Smooth muscle cell (in vitro differentiated cells): Measurements from ENCODE around the gene GABRB1. TPM values are rescaled to one million over a fixed set of nuclear protein-coding genes. Genes with fewer than 3 reads are reported as not detected.

Experiments used
- DNase-seq: peaks from one replicate; lab custom pipeline; 2025; ENCODE audit not compliant: unreplicated experiment; lab: John Stamatoyannopoulos, UW
- H2AFZ ChIP-seq: fragments of 200-600 bp; sonication (generic); 2 replicates; pipeline ENCODE4 v1.6.0; 2016; ENCODE audit warnings: antibody characterized with exemption, low read depth, mild to moderate bottlenecking
- H3F3A ChIP-seq: fragments of 200-600 bp; sonication (generic); 2 replicates; pipeline ENCODE4 v1.6.0; 2017; ENCODE audit warnings: antibody characterized with exemption, low read depth
- H3K27ac ChIP-seq: fragments of 200-600 bp; sonication (generic); 2 replicates; pipeline ENCODE4 v1.5.1; 2016; ENCODE audit warnings: low read depth, mild to moderate bottlenecking
- H3K27me3 ChIP-seq: fragments of 200-600 bp; sonication (generic); 2 replicates; pipeline ENCODE4 v1.6.1; 2016; ENCODE audit warnings: low read depth, mild to moderate bottlenecking
- H3K36me3 ChIP-seq: fragments of 200-600 bp; sonication (generic); 2 replicates; pipeline ENCODE4 v1.5.1; 2016; ENCODE audit warnings: low read depth
- H3K4me1 ChIP-seq: fragments of 200-600 bp; sonication (generic); 2 replicates; pipeline ENCODE4 v1.5.1; 2016; ENCODE audit warnings: low read depth
- H3K4me2 ChIP-seq: fragments of 200-600 bp; sonication (generic); 2 replicates; pipeline ENCODE4 v1.6.0; 2016; ENCODE audit warnings: mild to moderate bottlenecking
- H3K4me3 ChIP-seq: fragments of 200-600 bp; sonication (generic); 2 replicates; pipeline ENCODE4 v1.5.1; 2016; ENCODE audit warnings: mild to moderate bottlenecking
- H3K79me2 ChIP-seq: fragments of 200-600 bp; sonication (generic); 2 replicates; pipeline ENCODE4 v1.6.0; 2016; ENCODE audit warnings: low read depth, mild to moderate bottlenecking
- H3K9ac ChIP-seq: fragments of 200-600 bp; sonication (generic); 2 replicates; pipeline ENCODE4 v1.6.0; 2016; ENCODE audit warnings: low read depth
- H3K9me3 ChIP-seq: fragments of 200-600 bp; sonication (generic); replicated peaks from 2 replicates; pipeline ENCODE4 v1.5.1; 2016; ENCODE audit warnings: low read depth
- H4K20me1 ChIP-seq: fragments of 200-600 bp; sonication (generic); 2 replicates; pipeline ENCODE4 v1.6.0; 2016; ENCODE audit warnings: low read depth
- WGBS: methylation state at CpG from one replicate; pipeline ENCODE4 v1.1.7; 2016; ENCODE audit warnings: low lambda C conversion rate; 5-methylcytosine and 5-hydroxymethylcytosine counted together
- polyA plus RNA-seq: library from polyadenylated mRNA; unstranded; fragments of >200 nt; fragmentation: Nextera tagmentation; extraction: Ambion mirVana; gene quantifications from 2 replicates; pipeline ENCODE4 v1.2.1, GENCODE V29; 2016
- total RNA-seq: library from RNA; depleted of rRNA; stranded (reverse); fragments of >200 nt; gene quantifications from 2 replicates; pipeline ENCODE4 v1.2.3, GENCODE V29; 2014
- TF ChIP-seq, protein P1 (sequence below): fragments of 200-600 bp; sonication (generic); IDR thresholded peaks from 2 replicates; pipeline ENCODE4 v1.5.1; 2017; ENCODE audit warnings: borderline replicate concordance, mild to moderate bottlenecking, antibody characterized with exemption; ENCODE audit not compliant: insufficient read depth, poor library complexity, severe bottlenecking

Gene GABRB1
- 0.22 and 0.49 TPM in 2 replicates for total RNA-seq
- not detected in 2 replicates for polyA plus RNA-seq

DNA sequence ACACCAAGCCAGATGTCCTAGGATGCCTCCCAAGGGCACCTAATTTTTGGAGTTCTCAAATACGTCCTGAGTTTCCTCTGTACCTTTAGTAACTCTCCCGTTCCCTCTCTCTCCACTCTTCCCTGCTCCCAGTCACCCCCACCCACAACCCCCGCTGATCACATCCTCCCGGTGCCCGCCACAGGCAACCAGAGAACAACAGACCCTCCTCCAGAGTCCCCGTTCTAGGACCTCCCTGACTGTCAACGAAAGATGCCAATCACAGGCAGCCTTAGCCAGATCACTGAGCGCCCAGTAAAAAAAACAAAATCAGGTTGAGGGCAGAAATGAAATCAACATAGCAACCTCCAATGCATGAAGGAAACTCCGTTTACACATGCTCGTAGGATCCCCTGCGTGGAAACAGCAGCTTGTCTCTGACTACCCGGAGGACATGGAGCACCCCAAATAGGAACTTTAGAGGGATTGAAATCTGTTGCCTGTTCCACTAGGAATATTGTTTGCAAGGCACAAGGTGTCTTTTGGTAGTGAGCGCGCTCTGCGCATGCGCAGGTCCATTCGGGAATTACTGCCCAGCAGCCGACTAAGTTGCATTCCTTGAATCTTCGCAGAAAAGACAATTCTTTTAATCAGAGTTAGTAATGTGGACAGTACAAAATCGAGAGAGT is at the start of gene GABRB1:
Gene GABRB1, plus strand, starts transcription at position 557 of the 668 bp plus-strand sequence.
- Histone ChIP-seq H3K4me2 (peak within 1 kb of the TSS; percentile 87), H3F3A (no peaks in the 10 kb centered on the region), H3K79me2 (no peaks in the 10 kb centered on the region), H3K4me1 (no peaks in the 10 kb centered on the region), H3K9ac (no peak within 1 kb of the TSS), H3K4me3 (peak within 1 kb of the TSS; percentile 71), H3K36me3 (no peaks in the 10 kb centered on the region), H2AFZ (peak within 1 kb of the TSS; percentile 95), H4K20me1 (no peaks in the 10 kb centered on the region), H3K27me3 (peaks cover 39% of the 10 kb centered on the region), H3K27ac (no peak within 1 kb of the TSS), H3K9me3 (no peaks in the 10 kb centered on the region)
- no peak for DNase-seq
- TF ChIP-seq, protein P1, sequence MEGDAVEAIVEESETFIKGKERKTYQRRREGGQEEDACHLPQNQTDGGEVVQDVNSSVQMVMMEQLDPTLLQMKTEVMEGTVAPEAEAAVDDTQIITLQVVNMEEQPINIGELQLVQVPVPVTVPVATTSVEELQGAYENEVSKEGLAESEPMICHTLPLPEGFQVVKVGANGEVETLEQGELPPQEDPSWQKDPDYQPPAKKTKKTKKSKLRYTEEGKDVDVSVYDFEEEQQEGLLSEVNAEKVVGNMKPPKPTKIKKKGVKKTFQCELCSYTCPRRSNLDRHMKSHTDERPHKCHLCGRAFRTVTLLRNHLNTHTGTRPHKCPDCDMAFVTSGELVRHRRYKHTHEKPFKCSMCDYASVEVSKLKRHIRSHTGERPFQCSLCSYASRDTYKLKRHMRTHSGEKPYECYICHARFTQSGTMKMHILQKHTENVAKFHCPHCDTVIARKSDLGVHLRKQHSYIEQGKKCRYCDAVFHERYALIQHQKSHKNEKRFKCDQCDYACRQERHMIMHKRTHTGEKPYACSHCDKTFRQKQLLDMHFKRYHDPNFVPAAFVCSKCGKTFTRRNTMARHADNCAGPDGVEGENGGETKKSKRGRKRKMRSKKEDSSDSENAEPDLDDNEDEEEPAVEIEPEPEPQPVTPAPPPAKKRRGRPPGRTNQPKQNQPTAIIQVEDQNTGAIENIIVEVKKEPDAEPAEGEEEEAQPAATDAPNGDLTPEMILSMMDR = no peak
- 2% methylated on average over 20 of the region's 20 CpGs for WGBS

DNA sequence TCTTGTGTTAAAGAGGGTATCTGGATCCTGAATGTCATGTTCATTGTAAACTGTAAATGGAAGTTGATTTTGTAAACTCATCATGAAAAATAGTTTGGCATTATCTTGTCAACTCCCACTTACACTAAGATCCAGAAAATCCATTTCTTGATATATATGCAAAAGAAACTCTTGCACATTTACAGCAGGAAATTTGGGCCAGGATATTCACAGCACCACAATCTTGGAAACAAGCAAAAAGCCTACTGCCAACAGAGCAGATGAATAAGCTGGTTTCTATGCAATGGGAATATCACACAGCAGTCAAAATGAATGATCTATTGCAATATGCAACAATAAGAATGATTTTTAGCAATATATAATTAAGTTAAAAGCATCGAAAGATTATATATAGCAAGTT is 46.6 kb upstream of the GABRB1 start:
- TF ChIP-seq, protein P1 = no peak
- WGBS = 75% methylated on average over 1 of the region's 1 CpG
- Histone ChIP-seq H3K4me2 (no peak overlapping the region), H3K4me1 (no peaks in the 10 kb centered on the region), H3K9ac (no peak overlapping the region), H3K36me3 (no peaks in the 10 kb centered on the region), H3K27ac (no peak overlapping the region), H3K79me2 (no peaks in the 10 kb centered on the region), H3F3A (no peaks in the 10 kb centered on the region), H3K4me3 (no peak overlapping the region), H3K27me3 (peaks cover 28% of the 10 kb centered on the region), H3K9me3 (no peaks in the 10 kb centered on the region), H2AFZ (no peak overlapping the region), H4K20me1 (no peaks in the 10 kb centered on the region)
- DNase-seq = no peak

DNA sequence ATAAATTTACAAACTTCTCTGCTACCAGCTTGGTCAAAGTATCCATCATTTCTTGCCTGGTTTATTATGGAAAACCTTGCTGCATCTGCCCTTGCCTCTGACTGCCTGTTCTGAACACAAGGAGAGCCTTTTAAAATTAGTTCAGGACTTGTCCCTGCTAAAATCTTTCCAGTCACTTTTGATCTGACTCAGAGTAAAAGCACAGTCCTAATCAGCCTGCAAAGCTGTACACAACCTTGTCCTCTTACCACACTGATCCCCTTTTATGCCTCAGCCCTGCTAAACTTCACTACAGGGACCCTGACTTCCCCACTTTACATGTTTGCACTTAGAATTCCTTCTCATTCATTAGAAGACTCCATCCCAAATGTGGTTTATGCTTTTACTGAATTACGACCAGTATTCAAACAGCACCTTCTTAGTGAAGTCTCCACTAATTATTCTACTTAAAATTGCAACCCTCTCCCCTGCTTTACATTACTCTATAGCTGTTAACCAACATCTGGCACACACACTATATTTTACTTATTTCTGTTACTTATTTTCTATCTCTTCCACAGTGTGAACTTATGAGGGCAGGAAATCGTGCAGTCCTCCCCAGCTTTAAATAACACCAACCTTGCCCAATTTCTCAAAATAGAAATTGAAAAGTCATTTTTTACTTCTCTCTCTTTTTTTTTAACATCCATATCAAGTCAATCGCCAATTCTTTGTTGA is 44.3 kb upstream of the GABRB1 start:
- Histone ChIP-seq H2AFZ (no peak overlapping the region), H3K79me2 (no peaks in the 10 kb centered on the region), H3K27me3 (peaks cover 51% of the 10 kb centered on the region), H3K9ac (no peak overlapping the region), H3K27ac (no peak overlapping the region), H3K4me2 (no peak overlapping the region), H3F3A (no peaks in the 10 kb centered on the region), H4K20me1 (no peaks in the 10 kb centered on the region), H3K4me1 (no peaks in the 10 kb centered on the region), H3K4me3 (no peak overlapping the region), H3K9me3 (no peaks in the 10 kb centered on the region), H3K36me3 (no peaks in the 10 kb centered on the region)
- no peak for DNase-seq
- TF ChIP-seq, protein P1 = no peak
- 77% methylated on average over 3 of the region's 3 CpGs for WGBS
